ENCODE data around the gene CIROP.

The CIROP gene

DNA sequence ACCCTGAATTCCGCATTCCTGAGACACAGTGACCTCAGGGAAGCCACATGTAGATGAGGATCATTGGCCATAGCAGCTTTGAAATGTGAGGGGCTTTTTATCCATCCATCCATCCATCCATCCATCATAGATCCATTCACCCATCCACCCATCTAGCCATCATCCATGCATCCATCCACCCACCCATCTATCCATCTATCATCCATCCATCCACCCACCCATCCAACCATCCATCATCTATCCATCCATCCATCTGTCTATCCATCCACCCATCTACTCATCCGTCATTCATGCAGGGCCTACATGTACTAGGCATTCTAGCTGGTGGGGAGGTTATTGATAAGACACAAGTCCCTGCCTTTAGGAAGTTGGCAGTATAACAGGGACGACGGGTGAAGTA lies 42.2 kb upstream of the CIROP start:
- no peaks in the 10 kb centered on the region for H3K36me3 ChIP-seq (ENCODE audit: control insufficient read depth, low read length)
- H4K20me1 ChIP-seq (ENCODE audit: control insufficient read depth, insufficient read depth, low read depth, low read length): no peaks in the 10 kb centered on the region
- H3K4me3 ChIP-seq (ENCODE audit: low read length): no peak overlapping the region
- H3F3A ChIP-seq (ENCODE audit: control insufficient read depth, insufficient read depth): no peaks in the 10 kb centered on the region
- H3K9me3 ChIP-seq (ENCODE audit: control insufficient read depth, insufficient read depth, low read length): no peaks in the 10 kb centered on the region
- H3K4me1 ChIP-seq (ENCODE audit: control insufficient read depth, low read length): peaks cover 6% of the 10 kb centered on the region; the same call in 1 of the 2 replicates
- TF ChIP-seq, protein P1, sequence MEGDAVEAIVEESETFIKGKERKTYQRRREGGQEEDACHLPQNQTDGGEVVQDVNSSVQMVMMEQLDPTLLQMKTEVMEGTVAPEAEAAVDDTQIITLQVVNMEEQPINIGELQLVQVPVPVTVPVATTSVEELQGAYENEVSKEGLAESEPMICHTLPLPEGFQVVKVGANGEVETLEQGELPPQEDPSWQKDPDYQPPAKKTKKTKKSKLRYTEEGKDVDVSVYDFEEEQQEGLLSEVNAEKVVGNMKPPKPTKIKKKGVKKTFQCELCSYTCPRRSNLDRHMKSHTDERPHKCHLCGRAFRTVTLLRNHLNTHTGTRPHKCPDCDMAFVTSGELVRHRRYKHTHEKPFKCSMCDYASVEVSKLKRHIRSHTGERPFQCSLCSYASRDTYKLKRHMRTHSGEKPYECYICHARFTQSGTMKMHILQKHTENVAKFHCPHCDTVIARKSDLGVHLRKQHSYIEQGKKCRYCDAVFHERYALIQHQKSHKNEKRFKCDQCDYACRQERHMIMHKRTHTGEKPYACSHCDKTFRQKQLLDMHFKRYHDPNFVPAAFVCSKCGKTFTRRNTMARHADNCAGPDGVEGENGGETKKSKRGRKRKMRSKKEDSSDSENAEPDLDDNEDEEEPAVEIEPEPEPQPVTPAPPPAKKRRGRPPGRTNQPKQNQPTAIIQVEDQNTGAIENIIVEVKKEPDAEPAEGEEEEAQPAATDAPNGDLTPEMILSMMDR (IDR thresholded peaks at IDR 0.05; ENCODE audit: low read depth, low read length, poor library complexity, severe bottlenecking): no peak
- no peak for TF ChIP-seq EZH2phosphoT487 (IDR thresholded peaks at IDR 0.05; ENCODE audit: borderline replicate concordance, low read length)
- H3K27ac ChIP-seq (ENCODE audit: low read depth, low read length): no peak overlapping the region
- no peak overlapping the region for H3K4me2 ChIP-seq (ENCODE audit: low read length)
- no peaks in the 10 kb centered on the region for H3K79me2 ChIP-seq (ENCODE audit: control insufficient read depth, low read length)
- peaks cover 19% of the 10 kb centered on the region; the same call in 1 of the 2 replicates for H3K27me3 ChIP-seq (ENCODE audit: control insufficient read depth, low read length)
- H3K9me2 ChIP-seq (replicated peaks; ENCODE audit: control insufficient read depth, low read length): no peaks in the 10 kb centered on the region

DNA sequence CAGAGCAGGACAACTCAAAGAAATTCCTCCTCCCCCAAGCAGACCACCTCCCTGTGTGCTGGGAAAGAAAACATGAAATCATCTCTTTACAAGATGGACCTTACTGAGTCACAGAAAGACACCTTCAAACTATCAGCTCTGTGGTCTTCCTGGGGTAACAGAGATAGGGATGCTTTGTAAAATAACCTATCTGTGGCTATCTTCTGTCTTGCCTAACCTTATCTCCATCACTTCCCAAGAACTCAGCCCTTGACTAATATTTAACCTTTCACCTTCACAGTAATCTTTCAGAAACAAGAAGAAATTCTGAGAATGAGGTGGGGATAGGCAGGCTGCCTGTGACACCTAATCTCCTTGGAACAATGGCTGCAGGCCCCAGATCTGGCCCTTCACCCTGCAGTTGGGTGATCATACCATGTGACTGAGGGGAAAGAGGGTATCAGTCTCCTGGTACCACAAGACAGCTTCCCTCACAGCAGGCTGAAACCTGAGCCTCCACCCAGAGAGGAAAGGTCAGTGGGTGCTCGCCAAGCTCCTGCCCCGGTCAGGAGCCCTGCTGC lies 41.6 kb upstream of the CIROP start:
- Histone ChIP-seq H4K20me1 (ENCODE audit: control insufficient read depth, insufficient read depth, low read depth, low read length) (no peaks in the 10 kb centered on the region), H3K27ac (ENCODE audit: low read depth, low read length) (no peak overlapping the region), H3K4me1 (ENCODE audit: control insufficient read depth, low read length) (peaks cover 6% of the 10 kb centered on the region; the same call in 1 of the 2 replicates), H3K9me2 (replicated peaks; ENCODE audit: control insufficient read depth, low read length) (no peaks in the 10 kb centered on the region), H3K79me2 (ENCODE audit: control insufficient read depth, low read length) (no peaks in the 10 kb centered on the region), H3F3A (ENCODE audit: control insufficient read depth, insufficient read depth) (no peaks in the 10 kb centered on the region), H3K4me2 (ENCODE audit: low read length) (no peak overlapping the region), H3K36me3 (ENCODE audit: control insufficient read depth, low read length) (no peaks in the 10 kb centered on the region), H3K4me3 (ENCODE audit: low read length) (no peak overlapping the region), H3K27me3 (ENCODE audit: control insufficient read depth, low read length) (peaks cover 19% of the 10 kb centered on the region; the same call in 1 of the 2 replicates), H3K9me3 (ENCODE audit: control insufficient read depth, insufficient read depth, low read length) (no peaks in the 10 kb centered on the region)
- TF ChIP-seq, protein P1 (IDR thresholded peaks at IDR 0.05; ENCODE audit: low read depth, low read length, poor library complexity, severe bottlenecking): no peak
- no peak for TF ChIP-seq EZH2phosphoT487 (IDR thresholded peaks at IDR 0.05; ENCODE audit: borderline replicate concordance, low read length)

DNA sequence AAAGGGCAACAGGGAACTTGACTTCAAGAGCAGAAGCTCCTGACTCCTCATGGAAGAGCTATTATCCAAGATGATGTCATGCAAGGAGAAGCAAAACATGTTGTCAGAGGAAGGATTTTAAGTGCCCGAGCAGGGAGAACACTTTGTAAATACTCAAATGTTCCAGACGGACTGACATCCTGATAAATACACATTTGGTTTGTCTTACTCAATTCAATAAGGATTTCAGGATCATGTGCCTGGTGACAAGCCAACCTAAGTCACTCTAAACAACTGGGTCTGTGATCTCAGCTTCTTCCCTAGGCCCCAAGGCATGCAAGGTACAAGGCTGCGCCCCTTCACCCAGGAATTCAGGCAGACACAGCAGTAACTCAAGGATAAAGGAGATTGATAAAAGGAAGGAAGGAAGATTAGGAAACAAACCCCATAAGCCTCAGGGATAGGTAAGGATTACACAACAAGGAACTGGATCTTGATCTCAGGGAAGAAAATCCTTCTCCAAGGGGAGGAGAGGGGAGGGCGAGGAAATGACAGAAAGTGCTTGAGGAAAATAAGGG lies 41.1 kb upstream of the CIROP start:
- no peaks in the 10 kb centered on the region for H3K36me3 ChIP-seq (ENCODE audit: control insufficient read depth, low read length)
- H3K4me3 ChIP-seq (ENCODE audit: low read length): no peak overlapping the region
- no peak for TF ChIP-seq EZH2phosphoT487 (IDR thresholded peaks at IDR 0.05; ENCODE audit: borderline replicate concordance, low read length)
- TF ChIP-seq, protein P1 (IDR thresholded peaks at IDR 0.05; ENCODE audit: low read depth, low read length, poor library complexity, severe bottlenecking): no peak
- no peaks in the 10 kb centered on the region for H3K79me2 ChIP-seq (ENCODE audit: control insufficient read depth, low read length)
- no peak overlapping the region for H3K27ac ChIP-seq (ENCODE audit: low read depth, low read length)
- H3K9me2 ChIP-seq (replicated peaks; ENCODE audit: control insufficient read depth, low read length): no peaks in the 10 kb centered on the region
- no peaks in the 10 kb centered on the region for H3K9me3 ChIP-seq (ENCODE audit: control insufficient read depth, insufficient read depth, low read length)
- H3K27me3 ChIP-seq (ENCODE audit: control insufficient read depth, low read length): peaks cover 19% of the 10 kb centered on the region; the same call in 1 of the 2 replicates
- no peaks in the 10 kb centered on the region for H3F3A ChIP-seq (ENCODE audit: control insufficient read depth, insufficient read depth)
- no peak overlapping the region for H3K4me2 ChIP-seq (ENCODE audit: low read length)
- no peaks in the 10 kb centered on the region for H4K20me1 ChIP-seq (ENCODE audit: control insufficient read depth, insufficient read depth, low read depth, low read length)
- peaks cover 6% of the 10 kb centered on the region; the same call in 1 of the 2 replicates for H3K4me1 ChIP-seq (ENCODE audit: control insufficient read depth, low read length)
